ENCODE data around the gene DNAH12. TPM values are rescaled to one million over a fixed set of nuclear protein-coding genes. Genes with fewer than 3 reads are reported as not detected.

Gene DNAH12
- total and polyA plus RNA-seq, 10 of the 15 experiments (the other 5 are each of a cell fraction or from before 2014, with no cell fraction given): under 0.01 to 0.35 (median 0.08) TPM

DNA sequence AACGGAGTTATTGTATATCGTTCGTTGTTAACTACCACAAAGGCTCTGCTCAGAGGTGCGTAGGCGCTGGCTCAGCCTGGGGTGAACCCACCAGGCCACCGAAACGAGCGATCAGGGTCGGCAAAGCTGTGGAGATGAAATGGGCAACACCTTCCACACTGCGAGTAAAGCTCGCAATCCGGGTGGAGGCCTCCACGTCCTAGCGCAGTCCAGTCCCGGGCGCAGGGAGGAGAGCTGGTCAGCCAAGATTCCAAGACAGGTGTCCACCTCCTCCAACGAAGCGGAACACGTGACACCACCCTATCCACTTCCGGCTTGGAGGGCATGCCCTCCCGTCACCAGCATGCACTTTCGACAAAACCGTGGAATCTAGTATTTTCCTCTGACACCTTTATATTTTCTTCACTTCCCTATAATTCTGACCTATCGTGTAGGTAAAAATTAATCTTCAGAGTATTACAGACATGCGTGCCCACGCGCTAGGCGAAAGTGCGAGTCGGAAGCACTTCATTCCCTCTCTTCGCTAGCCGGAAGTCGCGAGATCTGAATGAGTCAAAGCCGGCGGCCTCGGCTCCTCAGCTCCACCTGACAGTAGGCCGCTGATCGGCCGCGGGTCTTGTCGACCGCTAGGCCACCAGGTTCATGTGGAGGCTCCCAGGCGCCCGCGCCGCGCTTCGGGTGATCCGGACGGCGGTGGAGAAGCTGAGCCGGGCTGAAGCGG, 11.8 kb upstream of the DNAH12 start, which contains the start of gene PDE12 (continued):
- TF ChIP-seq, protein P1, sequence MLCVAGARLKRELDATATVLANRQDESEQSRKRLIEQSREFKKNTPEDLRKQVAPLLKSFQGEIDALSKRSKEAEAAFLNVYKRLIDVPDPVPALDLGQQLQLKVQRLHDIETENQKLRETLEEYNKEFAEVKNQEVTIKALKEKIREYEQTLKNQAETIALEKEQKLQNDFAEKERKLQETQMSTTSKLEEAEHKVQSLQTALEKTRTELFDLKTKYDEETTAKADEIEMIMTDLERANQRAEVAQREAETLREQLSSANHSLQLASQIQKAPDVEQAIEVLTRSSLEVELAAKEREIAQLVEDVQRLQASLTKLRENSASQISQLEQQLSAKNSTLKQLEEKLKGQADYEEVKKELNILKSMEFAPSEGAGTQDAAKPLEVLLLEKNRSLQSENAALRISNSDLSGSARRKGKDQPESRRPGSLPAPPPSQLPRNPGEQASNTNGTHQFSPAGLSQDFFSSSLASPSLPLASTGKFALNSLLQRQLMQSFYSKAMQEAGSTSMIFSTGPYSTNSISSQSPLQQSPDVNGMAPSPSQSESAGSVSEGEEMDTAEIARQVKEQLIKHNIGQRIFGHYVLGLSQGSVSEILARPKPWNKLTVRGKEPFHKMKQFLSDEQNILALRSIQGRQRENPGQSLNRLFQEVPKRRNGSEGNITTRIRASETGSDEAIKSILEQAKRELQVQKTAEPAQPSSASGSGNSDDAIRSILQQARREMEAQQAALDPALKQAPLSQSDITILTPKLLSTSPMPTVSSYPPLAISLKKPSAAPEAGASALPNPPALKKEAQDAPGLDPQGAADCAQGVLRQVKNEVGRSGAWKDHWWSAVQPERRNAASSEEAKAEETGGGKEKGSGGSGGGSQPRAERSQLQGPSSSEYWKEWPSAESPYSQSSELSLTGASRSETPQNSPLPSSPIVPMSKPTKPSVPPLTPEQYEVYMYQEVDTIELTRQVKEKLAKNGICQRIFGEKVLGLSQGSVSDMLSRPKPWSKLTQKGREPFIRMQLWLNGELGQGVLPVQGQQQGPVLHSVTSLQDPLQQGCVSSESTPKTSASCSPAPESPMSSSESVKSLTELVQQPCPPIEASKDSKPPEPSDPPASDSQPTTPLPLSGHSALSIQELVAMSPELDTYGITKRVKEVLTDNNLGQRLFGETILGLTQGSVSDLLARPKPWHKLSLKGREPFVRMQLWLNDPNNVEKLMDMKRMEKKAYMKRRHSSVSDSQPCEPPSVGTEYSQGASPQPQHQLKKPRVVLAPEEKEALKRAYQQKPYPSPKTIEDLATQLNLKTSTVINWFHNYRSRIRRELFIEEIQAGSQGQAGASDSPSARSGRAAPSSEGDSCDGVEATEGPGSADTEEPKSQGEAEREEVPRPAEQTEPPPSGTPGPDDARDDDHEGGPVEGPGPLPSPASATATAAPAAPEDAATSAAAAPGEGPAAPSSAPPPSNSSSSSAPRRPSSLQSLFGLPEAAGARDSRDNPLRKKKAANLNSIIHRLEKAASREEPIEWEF (IDR thresholded peaks at IDR 0.05; ENCODE audit: insufficient replicate concordance, low read depth, low read length): no peak
- TF ChIP-seq, protein P2, sequence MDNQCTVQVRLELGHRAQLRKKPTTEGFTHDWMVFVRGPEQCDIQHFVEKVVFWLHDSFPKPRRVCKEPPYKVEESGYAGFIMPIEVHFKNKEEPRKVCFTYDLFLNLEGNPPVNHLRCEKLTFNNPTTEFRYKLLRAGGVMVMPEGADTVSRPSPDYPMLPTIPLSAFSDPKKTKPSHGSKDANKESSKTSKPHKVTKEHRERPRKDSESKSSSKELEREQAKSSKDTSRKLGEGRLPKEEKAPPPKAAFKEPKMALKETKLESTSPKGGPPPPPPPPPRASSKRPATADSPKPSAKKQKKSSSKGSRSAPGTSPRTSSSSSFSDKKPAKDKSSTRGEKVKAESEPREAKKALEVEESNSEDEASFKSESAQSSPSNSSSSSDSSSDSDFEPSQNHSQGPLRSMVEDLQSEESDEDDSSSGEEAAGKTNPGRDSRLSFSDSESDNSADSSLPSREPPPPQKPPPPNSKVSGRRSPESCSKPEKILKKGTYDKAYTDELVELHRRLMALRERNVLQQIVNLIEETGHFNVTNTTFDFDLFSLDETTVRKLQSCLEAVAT (IDR thresholded peaks at IDR 0.05): peak; percentile 72
- TF ChIP-seq STAT1 (conservative IDR thresholded peaks at IDR 0.05): no peak; the same call in 1 of the 2 replicates
- TF ChIP-seq EZH2 (IDR thresholded peaks at IDR 0.05; ENCODE audit: borderline replicate concordance, control insufficient read depth, low read depth, low read length): no peak
- TF ChIP-seq, protein P3, sequence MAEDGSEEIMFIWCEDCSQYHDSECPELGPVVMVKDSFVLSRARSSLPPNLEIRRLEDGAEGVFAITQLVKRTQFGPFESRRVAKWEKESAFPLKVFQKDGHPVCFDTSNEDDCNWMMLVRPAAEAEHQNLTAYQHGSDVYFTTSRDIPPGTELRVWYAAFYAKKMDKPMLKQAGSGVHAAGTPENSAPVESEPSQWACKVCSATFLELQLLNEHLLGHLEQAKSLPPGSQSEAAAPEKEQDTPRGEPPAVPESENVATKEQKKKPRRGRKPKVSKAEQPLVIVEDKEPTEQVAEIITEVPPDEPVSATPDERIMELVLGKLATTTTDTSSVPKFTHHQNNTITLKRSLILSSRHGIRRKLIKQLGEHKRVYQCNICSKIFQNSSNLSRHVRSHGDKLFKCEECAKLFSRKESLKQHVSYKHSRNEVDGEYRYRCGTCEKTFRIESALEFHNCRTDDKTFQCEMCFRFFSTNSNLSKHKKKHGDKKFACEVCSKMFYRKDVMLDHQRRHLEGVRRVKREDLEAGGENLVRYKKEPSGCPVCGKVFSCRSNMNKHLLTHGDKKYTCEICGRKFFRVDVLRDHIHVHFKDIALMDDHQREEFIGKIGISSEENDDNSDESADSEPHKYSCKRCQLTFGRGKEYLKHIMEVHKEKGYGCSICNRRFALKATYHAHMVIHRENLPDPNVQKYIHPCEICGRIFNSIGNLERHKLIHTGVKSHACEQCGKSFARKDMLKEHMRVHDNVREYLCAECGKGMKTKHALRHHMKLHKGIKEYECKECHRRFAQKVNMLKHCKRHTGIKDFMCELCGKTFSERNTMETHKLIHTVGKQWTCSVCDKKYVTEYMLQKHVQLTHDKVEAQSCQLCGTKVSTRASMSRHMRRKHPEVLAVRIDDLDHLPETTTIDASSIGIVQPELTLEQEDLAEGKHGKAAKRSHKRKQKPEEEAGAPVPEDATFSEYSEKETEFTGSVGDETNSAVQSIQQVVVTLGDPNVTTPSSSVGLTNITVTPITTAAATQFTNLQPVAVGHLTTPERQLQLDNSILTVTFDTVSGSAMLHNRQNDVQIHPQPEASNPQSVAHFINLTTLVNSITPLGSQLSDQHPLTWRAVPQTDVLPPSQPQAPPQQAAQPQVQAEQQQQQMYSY (CRISPR knock-in tag; IDR thresholded peaks at IDR 0.05): no peak
- TF ChIP-seq RBBP5 (conservative IDR thresholded peaks at IDR 0.05): 0 out of 2 replicates have a peak, but pooled peaks have one; percentile 70
- 0 out of 2 replicates have a peak, but pooled peaks have one; percentile 57 for TF ChIP-seq FOXM1 (IDR thresholded peaks at IDR 0.05; ENCODE audit: low read depth, low read length)
- TF ChIP-seq ETV6 (conservative IDR thresholded peaks at IDR 0.05 in 1 of 2, IDR thresholded peaks at IDR 0.05 in 1 of 2; ENCODE audit: borderline replicate concordance in 1 of 2, low read depth in 1 of 2): peak in 1 of 2 experiments; percentile 86; a peak in 1 of 4 replicates
- peak; percentile 89 for TF ChIP-seq KLF5 (IDR thresholded peaks at IDR 0.05; ENCODE audit: partially characterized antibody)
- no peak for TF ChIP-seq BACH1 (IDR thresholded peaks at IDR 0.05; ENCODE audit: borderline replicate concordance)
- peak; percentile 63 for TF ChIP-seq TCF12 (IDR thresholded peaks at IDR 0.05; ENCODE audit: low read depth, low read length)
- peak; percentile 71 for TF ChIP-seq TCF3 (IDR thresholded peaks at IDR 0.05; ENCODE audit: borderline replicate concordance, insufficient read depth, low read depth, low read length)
- no peak; the same call in 1 of the 2 replicates for TF ChIP-seq POLR2AphosphoS2 (IDR thresholded peaks at IDR 0.05; ENCODE audit: low read depth, low read length)
- TF ChIP-seq, protein P4, sequence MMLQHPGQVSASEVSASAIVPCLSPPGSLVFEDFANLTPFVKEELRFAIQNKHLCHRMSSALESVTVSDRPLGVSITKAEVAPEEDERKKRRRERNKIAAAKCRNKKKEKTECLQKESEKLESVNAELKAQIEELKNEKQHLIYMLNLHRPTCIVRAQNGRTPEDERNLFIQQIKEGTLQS (IDR thresholded peaks at IDR 0.05; ENCODE audit: borderline replicate concordance, extremely low read depth, low read depth, low read length): peak; percentile 77; the same call in 1 of the 2 replicates
- TF ChIP-seq, protein P5, sequence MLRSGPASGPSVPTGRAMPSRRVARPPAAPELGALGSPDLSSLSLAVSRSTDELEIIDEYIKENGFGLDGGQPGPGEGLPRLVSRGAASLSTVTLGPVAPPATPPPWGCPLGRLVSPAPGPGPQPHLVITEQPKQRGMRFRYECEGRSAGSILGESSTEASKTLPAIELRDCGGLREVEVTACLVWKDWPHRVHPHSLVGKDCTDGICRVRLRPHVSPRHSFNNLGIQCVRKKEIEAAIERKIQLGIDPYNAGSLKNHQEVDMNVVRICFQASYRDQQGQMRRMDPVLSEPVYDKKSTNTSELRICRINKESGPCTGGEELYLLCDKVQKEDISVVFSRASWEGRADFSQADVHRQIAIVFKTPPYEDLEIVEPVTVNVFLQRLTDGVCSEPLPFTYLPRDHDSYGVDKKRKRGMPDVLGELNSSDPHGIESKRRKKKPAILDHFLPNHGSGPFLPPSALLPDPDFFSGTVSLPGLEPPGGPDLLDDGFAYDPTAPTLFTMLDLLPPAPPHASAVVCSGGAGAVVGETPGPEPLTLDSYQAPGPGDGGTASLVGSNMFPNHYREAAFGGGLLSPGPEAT (IDR thresholded peaks at IDR 0.05; ENCODE audit: low read depth): peak; percentile 97
